NT2/D1 (cell line): Measurements from ENCODE around the gene STX16.

Experiments used
- SUZ12 ChIP-seq: IDR thresholded peaks from 2 replicates; pipeline ENCODE4 v1.6.1; 2011; ENCODE audit not compliant: insufficient read length, insufficient read depth; ENCODE audit errors: extremely low read depth
- YY1 ChIP-seq: IDR thresholded peaks from 2 replicates; pipeline ENCODE4 v1.6.1; 2011; ENCODE audit not compliant: insufficient read length, insufficient read depth
- ZNF274 ChIP-seq: IDR thresholded peaks from 2 replicates; pipeline ENCODE4 v1.6.1; 2011; ENCODE audit warnings: mild to moderate bottlenecking, low read depth, low read length

DNA sequence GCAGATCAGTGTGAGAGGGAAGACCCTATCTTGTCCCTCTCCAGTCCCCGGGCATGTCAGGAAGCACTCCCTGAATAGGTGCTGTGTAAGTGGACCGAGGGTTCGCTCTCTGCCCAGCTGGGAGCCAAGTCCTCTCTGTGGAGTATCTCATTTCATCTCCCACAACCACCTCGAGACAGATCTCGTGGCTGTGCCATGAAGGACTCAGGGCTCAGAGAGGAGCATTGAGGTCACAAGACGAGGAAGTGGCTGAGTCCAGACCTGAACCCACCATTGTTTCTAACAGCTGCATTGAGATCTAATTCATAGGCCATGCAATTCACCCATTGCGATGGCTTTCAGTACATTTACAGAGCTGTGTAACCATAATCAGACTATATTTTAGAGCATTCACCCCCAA, 34.7 kb upstream of the STX16 start:
- TF ChIP-seq SUZ12 (no peak), YY1 (no peak), ZNF274 (no peak)
